Measurements from ENCODE around the gene HOXC6. TPM values are rescaled to one million over a fixed set of nuclear protein-coding genes. Genes with fewer than 3 reads are reported as not detected.
A peak's percentile ranks its signal among the peaks of the same experiment; 100 is the strongest.

HOXC6 gene
- total and polyA plus RNA-seq, 8 donors = 0.46 to 2.0 (median 1.0) TPM; not detected in 5

- H3K27ac ChIP-seq = no peak overlapping the region
Measured at GRCh38 chr12:54007538-54008259, 20.5 kb upstream of the HOXC6 start.

GRCh38 chr12:54008260-54008552 is 20.0 kb upstream of the HOXC6 start:
- Histone ChIP-seq H3K9me3 (no peaks in the 10 kb centered on the region), H3K4me3 (no peak overlapping the region), H3K36me3 (no peaks in the 10 kb centered on the region), H3K4me1 (peaks cover 15 to 32% (median 25%) of the 10 kb centered on the region in 4 donors), H3K27me3 (peaks cover 43 to 100% (median 98%) of the 10 kb centered on the region in 3 donors), H3K27ac (no peak overlapping the region)
- intact Hi-C loops (cut with DNase I; ENCODE audit: low total_unique reads) = loop anchor here (5.0 kb wide), 1 partner anchor 199 kb away; no protein-coding TSS in a partner anchor
- 13 to 34% (median 26%) methylated on average over 2 of the region's 2 CpGs for WGBS, 5 donors
- DNase-seq = no peak
- TF ChIP-seq EP300 (IDR thresholded peaks at IDR 0.05) = no peak
- no peak for TF ChIP-seq POLR2AphosphoS5 (IDR thresholded peaks at IDR 0.05)
- no peak for TF ChIP-seq CTCF (IDR thresholded peaks at IDR 0.05)
- no peak for TF ChIP-seq POLR2A (IDR thresholded peaks at IDR 0.05)

More at GRCh38 chr12:54007538-54008259, 20.5 kb upstream of the HOXC6 start:
- H3K9me3 ChIP-seq = no peaks in the 10 kb centered on the region
- H3K27me3 ChIP-seq = peaks cover 38 to 100% (median 98%) of the 10 kb centered on the region in 3 donors
- peaks cover 15 to 32% (median 25%) of the 10 kb centered on the region in 4 donors for H3K4me1 ChIP-seq
- no peak for DNase-seq
- TF ChIP-seq CTCF (IDR thresholded peaks at IDR 0.05) (no peak), POLR2AphosphoS5 (IDR thresholded peaks at IDR 0.05) (no peak), EP300 (IDR thresholded peaks at IDR 0.05) (no peak), POLR2A (IDR thresholded peaks at IDR 0.05) (no peak)
- H3K36me3 ChIP-seq = no peaks in the 10 kb centered on the region
- intact Hi-C loops (cut with DNase I; ENCODE audit: low total_unique reads) = loop anchor here (5.0 kb wide), 1 partner anchor 200 kb away; no protein-coding TSS in a partner anchor
- H3K4me3 ChIP-seq = no peak overlapping the region
- 42 to 63% (median 49%) methylated on average over 2 of the region's 2 CpGs for WGBS, 5 donors

- Histone ChIP-seq H3K9me3 (no peaks in the 10 kb centered on the region), H3K4me3 (peak overlapping the region in 3 of 4 donors; percentile 16 to 41 (median 22)), H3K4me1 (peaks cover 15 to 36% (median 28%) of the 10 kb centered on the region in 4 donors), H3K27me3 (peaks cover 42 to 100% (median 98%) of the 10 kb centered on the region in 3 donors), H3K36me3 (no peaks in the 10 kb centered on the region), H3K27ac (no peak overlapping the region)
- TF ChIP-seq POLR2AphosphoS5 (IDR thresholded peaks at IDR 0.05) (no peak), POLR2A (IDR thresholded peaks at IDR 0.05) (no peak), CTCF (IDR thresholded peaks at IDR 0.05) (no peak), EP300 (IDR thresholded peaks at IDR 0.05) (no peak)
- DNase-seq = no peak
- WGBS, 5 donors = 3 to 6% (median 5%) methylated on average over 35 to 51 of the region's 51 CpGs
- intact Hi-C loops (cut with DNase I; ENCODE audit: low total_unique reads) = loop anchor here (5.0 kb wide), 1 partner anchor 198 kb away; no protein-coding TSS in a partner anchor
Measured at GRCh38 chr12:54009171-54010052, 18.8 kb upstream of the HOXC6 start.

Data from stomach (tissue), 9 donors.